HepG2 (cell line): ENCODE measurements around the gene CPLX3. TPM values are rescaled to one million over a fixed set of nuclear protein-coding genes. Genes with fewer than 3 reads are reported as not detected.
A peak's percentile ranks its signal among the peaks of the same experiment; 100 is the strongest.

Source experiments
- ATAC-seq: fragments of 200-7000 bp; cut with Tn5 transposase; 3 replicates; pipeline ENCODE4 v1.9.1; 2020; ENCODE audit warnings: mild to moderate bottlenecking, moderate library complexity
- BruUV-seq: library from RNA; stranded (reverse); fragments of 400-500 nt; replicated peaks from 2 replicates; lab custom pipeline; 2021; lab: Mats Ljungman, UMichigan
- CTCF ChIA-PET: fragments of 300-600 bp; formaldehyde crosslinking; extraction: SDS; loops from one replicate; lab custom pipeline; 2021; ENCODE audit warnings: low total read pairs, inconsistent platforms, low intra/inter-chr PET ratio; lab: Yijun Ruan, JAX
- POLR2A ChIA-PET: fragments of 350-600 bp; sonication (Branson Sonifier 250); formaldehyde crosslinking; loops from one replicate; lab custom pipeline; 2020; ENCODE audit warnings: antibody characterized with exemption, inconsistent platforms; lab: Yijun Ruan, JAX
- DNase-seq: peaks from one replicate; pipeline ENCODE4 v3.0.0-alpha.2; 2015; ENCODE audit warnings: low spot score
- FAIRE-seq: peaks from 3 replicates; lab custom pipeline; 2011; peaks lifted over from hg19 to GRCh38; lab: Jason Lieb, UNC
- H2AFZ ChIP-seq: one replicate; pipeline ENCODE4 v1.6.1; 2011; ENCODE audit warnings: low read length, inconsistent platforms
- H3K27ac ChIP-seq: fragments of 300-600 bp; 3 replicates; pipeline ENCODE4 v1.8.0; 2011; ENCODE audit warnings: mixed run types, mild to moderate bottlenecking, mixed read lengths, low read length, inconsistent platforms; ENCODE audit not compliant: insufficient read depth; ENCODE audit errors: extremely low read length
- H3K27me3 ChIP-seq, 2 experiments: fragments of 200-600 bp in 1 of 2; 2 replicates in 1 of 2; 3 replicates in 1 of 2; pipeline versions ENCODE4 v1.6.0 to v1.8.0; 2011; ENCODE audit warnings: low read length in 2 of 2, mild to moderate bottlenecking in 2 of 2, moderate library complexity in 2 of 2, inconsistent platforms in 1 of 2; ENCODE audit not compliant: insufficient read depth in 2 of 2, control insufficient read depth in 1 of 2
- H3K36me3 ChIP-seq, 2 experiments: fragments of 200-600 bp in 1 of 2; replicated peaks in 1 of 2; 2 replicates in 1 of 2; 3 replicates in 1 of 2; pipeline versions ENCODE4 v1.5.1 to v1.8.0; 2011; ENCODE audit warnings: low read length in 2 of 2, inconsistent platforms in 1 of 2; ENCODE audit not compliant: insufficient read depth in 2 of 2, control insufficient read depth in 1 of 2
- H3K4me1 ChIP-seq: 2 replicates; pipeline ENCODE4 v1.5.1; 2012; ENCODE audit warnings: low read length, inconsistent platforms; ENCODE audit not compliant: insufficient read depth
- H3K4me2 ChIP-seq: 2 replicates; pipeline ENCODE4 v1.6.0; 2011; ENCODE audit warnings: low read depth, low read length, inconsistent platforms
- H3K4me3 ChIP-seq, 3 experiments: fragments of 200-600 bp in 1 of 3; sonication (generic), shearing (Covaris generic) in 1 of 3; replicated peaks in 1 of 3; 2 replicates each; pipeline ENCODE4 v1.5.1; 2011 to 2016; ENCODE audit warnings: low read length in 3 of 3, inconsistent platforms in 2 of 3, low read depth in 2 of 3, mild to moderate bottlenecking in 2 of 3, control low read depth in 1 of 3, mixed read lengths in 1 of 3; ENCODE audit not compliant: insufficient read depth in 1 of 3
- H3K79me2 ChIP-seq: one replicate; pipeline ENCODE4 v1.6.1; 2011; ENCODE audit warnings: low read length, inconsistent platforms; ENCODE audit not compliant: insufficient read depth
- H3K9ac ChIP-seq: 2 replicates; pipeline ENCODE4 v1.6.0; 2011; ENCODE audit warnings: mild to moderate bottlenecking, low read depth, low read length, inconsistent platforms; ENCODE audit not compliant: insufficient read depth
- H3K9me3 ChIP-seq: 2 replicates; pipeline ENCODE4 v1.5.1; 2012; ENCODE audit warnings: mild to moderate bottlenecking, low read length
- H4K20me1 ChIP-seq: 2 replicates; pipeline ENCODE4 v1.6.0; 2011; ENCODE audit warnings: inconsistent platforms, mild to moderate bottlenecking, low read length, moderate library complexity; ENCODE audit not compliant: insufficient read depth
- ARHGAP35 ChIP-seq: sonication (generic); formaldehyde crosslinking; IDR thresholded peaks from 2 replicates; pipeline ENCODE4 v1.9.0; 2022; ENCODE audit warnings: mild to moderate bottlenecking, inconsistent platforms, moderate library complexity, missing genetic modification reagents, borderline replicate concordance
- ATRX ChIP-seq: sonication (generic); formaldehyde crosslinking; IDR thresholded peaks from 2 replicates; pipeline ENCODE4 v1.4.0; 2020; ENCODE audit warnings: missing genetic modification reagents, borderline replicate concordance
- CEBPB ChIP-seq: IDR thresholded peaks from 2 replicates; pipeline ENCODE4 v1.6.1; 2011; ENCODE audit warnings: low read depth, low read length, improper control_type of control experiment, borderline replicate concordance
- FOXA1 ChIP-seq, 2 experiments: fragments of 450-650 bp in 1 of 2; sonication (generic) in 1 of 2; formaldehyde crosslinking in 1 of 2; IDR thresholded peaks; 2 replicates each; pipeline versions ENCODE4 v1.4.0 to v1.6.1; 2016 to 2020; ENCODE audit warnings: missing genetic modification reagents in 1 of 2
- HES4 ChIP-seq: sonication (generic); formaldehyde crosslinking; IDR thresholded peaks from 2 replicates; pipeline ENCODE4 v1.9.0; 2021; ENCODE audit warnings: mild to moderate bottlenecking, missing genetic modification reagents, borderline replicate concordance
- HOXA3 ChIP-seq: sonication (generic); formaldehyde crosslinking; IDR thresholded peaks from 2 replicates; pipeline ENCODE4 v1.5.0; 2020; ENCODE audit warnings: missing genetic modification reagents
- MAFK ChIP-seq, 2 experiments: IDR thresholded peaks in 1 of 2; conservative IDR thresholded peaks in 1 of 2; 2 replicates each; pipeline ENCODE4 v1.6.1; 2011; ENCODE audit warnings: improper control_type of control experiment in 2 of 2, low read length in 2 of 2
- MED1 ChIP-seq: sonication (generic); formaldehyde crosslinking; IDR thresholded peaks from 2 replicates; pipeline ENCODE4 v1.4.0; 2020; ENCODE audit warnings: missing genetic modification reagents
- MXD4 ChIP-seq: IDR thresholded peaks from 2 replicates; pipeline ENCODE4 v1.6.1; 2016; ENCODE audit warnings: mild to moderate bottlenecking, missing biosample characterization, missing genetic modification reagents
- NCOR1 ChIP-seq: fragments of 200-600 bp; sonication (generic); IDR thresholded peaks from 2 replicates; pipeline ENCODE4 v1.7.0; 2017; ENCODE audit warnings: antibody characterized with exemption, low read length, borderline replicate concordance
- NFATC3 ChIP-seq: sonication (generic); formaldehyde crosslinking; IDR thresholded peaks from 2 replicates; pipeline ENCODE4 v1.5.1; 2020; ENCODE audit warnings: mild to moderate bottlenecking, missing genetic modification reagents
- POGZ ChIP-seq: sonication (generic); formaldehyde crosslinking; IDR thresholded peaks from 2 replicates; pipeline ENCODE4 v1.4.0; 2020; ENCODE audit warnings: mild to moderate bottlenecking, missing genetic modification reagents
- RARA ChIP-seq: IDR thresholded peaks from 2 replicates; pipeline ENCODE4 v1.6.1; 2016; ENCODE audit warnings: missing genetic modification reagents, missing compliant biosample characterization
- TBP ChIP-seq: sonication (generic); formaldehyde crosslinking; IDR thresholded peaks from 2 replicates; pipeline ENCODE4 v1.5.0; 2020; ENCODE audit warnings: missing genetic modification reagents
- TRIM22 ChIP-seq: fragments of 450-650 bp; IDR thresholded peaks from 2 replicates; pipeline ENCODE4 v1.6.1; 2017
- YEATS4 ChIP-seq: sonication (generic); formaldehyde crosslinking; IDR thresholded peaks from 2 replicates; pipeline ENCODE4 v1.4.0; 2020; ENCODE audit warnings: missing genetic modification reagents, borderline replicate concordance
- ZFAT ChIP-seq: sonication (generic); formaldehyde crosslinking; conservative IDR thresholded peaks from 2 replicates; pipeline ENCODE4 v1.8.1; 2023; ENCODE audit warnings: missing genetic modification reagents, inconsistent platforms
- ZNF10 ChIP-seq: sonication (generic); formaldehyde crosslinking; IDR thresholded peaks from 2 replicates; pipeline ENCODE4 v1.4.0; 2020; ENCODE audit warnings: mild to moderate bottlenecking, low read depth, missing genetic modification reagents, borderline replicate concordance
- ZNF224 ChIP-seq: sonication (generic); formaldehyde crosslinking; IDR thresholded peaks from 2 replicates; pipeline ENCODE4 v1.5.0; 2020; ENCODE audit warnings: mild to moderate bottlenecking, missing genetic modification reagents
- ZNF276 ChIP-seq: sonication (generic); formaldehyde crosslinking; IDR thresholded peaks from 2 replicates; pipeline ENCODE4 v1.4.0; 2020; ENCODE audit warnings: mild to moderate bottlenecking, low read depth, missing genetic modification reagents
- WGBS: methylation state at CpG from one replicate; pipeline ENCODE4 v1.1.6; 2017; ENCODE audit warnings: low lambda C conversion rate; 5-methylcytosine and 5-hydroxymethylcytosine counted together
- in situ Hi-C: cut with HindIII; loops from 2 replicates; pipeline ENCODE4 v1.10.0; 2017; ENCODE audit warnings: low pct_unique_long_range_greater_than_20kb; ENCODE audit not compliant: extremely low pct_ligation_motif_present
- intact Hi-C: fragments of 100-400 bp; cut with micrococcal nuclease; formaldehyde crosslinking; loops from one replicate; pipeline ENCODE4 v1.10.0; 2022; ENCODE audit not compliant: unreplicated experiment
- polyA plus RNA-seq, 8 experiments: library from polyadenylated mRNA; depleted of rRNA in 3 of 8; stranded (reverse) in 7 of 8; unstranded in 1 of 8; fragments of >200 nt; fragmentation: Illumina TruSeq in 4 of 8; extraction: Trizol in 4 of 8; gene quantifications; 2 replicates each; pipeline versions ENCODE4 v1.2.1 to v1.2.3, GENCODE V29; 2011 to 2016; ENCODE audit warnings: low read depth in 4 of 8, missing spikeins in 1 of 8, mixed read lengths in 1 of 8; ENCODE audit not compliant: insufficient read depth in 1 of 8
- total RNA-seq, 5 experiments: library from RNA; depleted of rRNA; stranded (reverse); fragments of >200 nt; fragmentation: Illumina TruSeq; extraction: Trizol; gene quantifications; 2 replicates each; pipeline ENCODE4 v1.2.3, GENCODE V29; 2016; ENCODE audit warnings: low read depth in 1 of 5

Gene CPLX3
- total and polyA plus RNA-seq, 2 of the 13 experiments (the other 11 are each of a cell fraction or from before 2014, with no cell fraction given) = not detected

- no peaks in the 10 kb centered on the region for H3K36me3 ChIP-seq
- no peak overlapping the region for H3K9ac ChIP-seq
- H3K4me2 ChIP-seq = peak overlapping the region; percentile 59
- H3K27me3 ChIP-seq = peaks cover 1 to 6% of the 10 kb centered on the region in 2 experiments; a peak in 2 of 5 replicates
- H4K20me1 ChIP-seq = no peaks in the 10 kb centered on the region
- in situ Hi-C loops (no loop called here), intact Hi-C loops (loop anchor here (1.0 to 5.0 kb wide), 2 partner anchors 35 to 120 kb away; partner anchors contain the start of gene CSK)
- peak; percentile 84 for ATAC-seq
- H3K9me3 ChIP-seq = no peaks in the 10 kb centered on the region
- peak; percentile 36 for FAIRE-seq
- H3K4me3 ChIP-seq = peak overlapping the region in 1 of 3 experiments; percentile 35; a peak in 1 of 6 replicates
- ChIA-PET CTCF (no interaction called here), POLR2A (interaction anchor here (1.9 kb wide), 1 partner anchor 89 kb away, joined by 7 read pairs; the partner anchor contains the start of gene FAM219B)
- WGBS = 0% methylated on average over 6 of the region's 9 CpGs
- H3K4me1 ChIP-seq = peaks cover 40% of the 10 kb centered on the region
- H3K27ac ChIP-seq = no peak overlapping the region
- peak; percentile 56 for DNase-seq
- no peaks in the 10 kb centered on the region for H3K79me2 ChIP-seq
- H2AFZ ChIP-seq = no peak overlapping the region
- BruUV-seq = no TSS peak
- TF ChIP-seq ZNF224 = no peak
- no peak for TF ChIP-seq ZNF10 (CRISPR knock-in tag)
- TF ChIP-seq ZFAT (CRISPR knock-in tag) = no peak
- peak; percentile 29; the same call in 1 of the 2 replicates for TF ChIP-seq MXD4 (CRISPR knock-in tag)
- no peak for TF ChIP-seq POGZ (CRISPR knock-in tag)
- no peak for TF ChIP-seq YEATS4 (CRISPR knock-in tag)
- no peak for TF ChIP-seq NCOR1
- no peak for TF ChIP-seq NFATC3 (CRISPR knock-in tag)
- TF ChIP-seq ATRX = no peak
- TF ChIP-seq FOXA1 (IDR thresholded peaks at IDR 0.05) = no peak
- no peak for TF ChIP-seq FOXA1 (CRISPR knock-in tag; IDR thresholded peaks at IDR 0.05)
- TF ChIP-seq HES4 (CRISPR knock-in tag) = no peak
- no peak for TF ChIP-seq TBP (CRISPR knock-in tag)
- TF ChIP-seq ARHGAP35 (CRISPR knock-in tag) = no peak
- TF ChIP-seq ZNF276 = no peak
- TF ChIP-seq CEBPB = no peak
- TF ChIP-seq RARA (CRISPR knock-in tag) = no peak
- no peak for TF ChIP-seq TRIM22
- no peak for TF ChIP-seq MED1 (CRISPR knock-in tag)
- no peak for TF ChIP-seq HOXA3 (CRISPR knock-in tag)
- no peak for TF ChIP-seq MAFK (conservative IDR thresholded peaks at IDR 0.05 in 1 of 2, IDR thresholded peaks at IDR 0.05 in 1 of 2; ENCODE audit: low read length in 2 of 2)
Measured at GRCh38 chr15:74817370-74817737, 9.1 kb upstream of the CPLX3 start.
